Smooth muscle cell of the pulmonary artery (primary cell): ENCODE data around the gene C6orf136. TPM values are rescaled to one million over a fixed set of nuclear protein-coding genes. Genes with fewer than 3 reads are reported as not detected.

Experiments
- total RNA-seq: library from RNA; depleted of rRNA; stranded (reverse); fragments of >200 nt; gene quantifications from 2 replicates; pipeline ENCODE4 v1.2.3, GENCODE V29; 2014

C6orf136 gene, protein sequence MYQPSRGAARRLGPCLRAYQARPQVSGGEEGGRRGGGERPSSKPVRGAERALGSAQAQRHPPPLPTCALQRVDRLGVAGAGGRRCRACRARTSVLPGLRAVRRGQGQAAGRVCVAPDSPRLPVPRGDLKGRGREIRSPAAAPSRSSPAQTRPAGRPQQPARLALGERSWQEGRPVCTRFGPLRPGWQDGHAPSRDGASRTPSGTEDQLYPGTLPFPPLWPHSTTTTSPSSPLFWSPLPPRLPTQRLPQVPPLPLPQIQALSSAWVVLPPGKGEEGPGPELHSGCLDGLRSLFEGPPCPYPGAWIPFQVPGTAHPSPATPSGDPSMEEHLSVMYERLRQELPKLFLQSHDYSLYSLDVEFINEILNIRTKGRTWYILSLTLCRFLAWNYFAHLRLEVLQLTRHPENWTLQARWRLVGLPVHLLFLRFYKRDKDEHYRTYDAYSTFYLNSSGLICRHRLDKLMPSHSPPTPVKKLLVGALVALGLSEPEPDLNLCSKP
- 2.2 and 2.5 TPM in 2 replicates for total RNA-seq

DNA sequence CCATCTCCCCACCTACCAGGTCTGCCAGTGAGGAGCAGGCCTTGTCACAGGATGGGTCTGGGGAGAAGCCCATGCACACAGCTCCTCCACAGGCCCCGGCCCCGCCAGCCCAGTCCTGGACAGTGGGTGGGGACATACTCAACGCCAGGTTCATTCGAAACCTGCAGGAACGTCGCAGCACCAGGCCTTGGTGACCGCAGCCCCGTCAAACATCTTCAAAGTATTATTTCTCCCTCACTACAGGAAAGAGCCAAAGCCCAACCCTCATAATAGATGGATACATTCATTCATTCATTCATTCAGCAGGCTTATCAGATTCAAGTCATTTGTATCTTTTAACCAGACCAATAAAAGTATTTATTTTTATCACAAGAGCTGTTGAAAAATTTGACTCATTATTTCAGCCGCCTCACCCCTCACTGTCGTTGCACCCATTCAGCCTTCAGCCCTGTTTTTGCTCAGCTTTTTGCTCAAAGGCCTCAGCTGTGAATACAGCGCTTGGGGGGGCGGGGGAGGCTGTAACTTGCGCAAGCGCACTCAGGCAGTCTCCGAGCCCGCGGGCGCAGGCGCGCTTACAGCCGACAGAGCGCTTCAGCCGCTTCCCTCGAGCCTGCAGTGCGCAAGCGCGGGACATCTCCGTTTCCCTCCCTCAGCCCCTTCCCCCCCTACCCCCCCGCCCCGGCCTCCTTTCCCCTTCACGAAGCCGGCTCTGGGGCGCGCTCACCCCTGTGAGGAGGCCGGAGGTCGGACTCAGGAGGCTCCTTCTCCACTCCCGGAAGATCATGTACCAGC, at the start of gene C6orf136:
Gene C6orf136 (plus strand): TSS at position 684 of the 792 bp plus-strand sequence. CDS start 99 bp downstream, at position 783.

DNA sequence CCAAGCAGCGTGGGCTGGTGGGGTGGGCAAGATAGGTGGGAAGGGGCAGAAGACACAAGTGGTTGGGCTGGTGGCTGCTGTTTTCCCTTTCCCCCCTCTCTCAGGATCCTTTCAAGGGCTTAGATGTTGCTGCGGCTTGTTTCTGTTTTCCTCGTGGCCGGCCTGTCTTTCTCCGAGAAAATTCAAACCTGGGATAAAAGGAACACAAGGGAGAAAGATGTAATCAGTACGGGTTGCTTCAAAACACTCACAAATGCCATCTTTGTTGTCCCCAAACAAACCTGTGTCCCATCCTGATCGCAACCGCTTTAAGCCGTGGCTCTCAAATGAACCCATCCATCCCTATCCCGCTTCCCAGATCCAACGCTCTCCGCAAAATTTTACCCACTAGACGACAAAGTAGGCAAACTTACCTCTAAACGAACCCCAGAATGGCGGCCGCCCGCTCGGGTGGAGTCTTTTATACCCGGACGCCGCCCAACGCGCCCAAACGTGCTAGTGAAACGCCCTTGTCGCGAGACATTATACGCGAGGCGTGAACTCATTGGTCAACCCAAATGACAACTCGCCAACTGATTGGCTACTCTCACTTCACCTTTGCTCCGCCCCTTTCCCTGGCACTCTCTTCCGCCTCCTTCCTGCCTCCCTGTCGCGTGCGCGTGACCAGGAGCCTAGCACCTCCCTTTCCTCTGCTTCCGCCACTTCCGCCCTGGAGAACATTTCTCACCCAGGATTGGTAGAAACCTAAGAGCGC, 29.9 kb upstream of the C6orf136 start, which contains the start of gene PPP1R10:
Gene PPP1R10 (minus strand): TSS at position 433 of the 754 bp plus-strand sequence. CDS start 7,299 bp downstream, outside the sequence.

DNA sequence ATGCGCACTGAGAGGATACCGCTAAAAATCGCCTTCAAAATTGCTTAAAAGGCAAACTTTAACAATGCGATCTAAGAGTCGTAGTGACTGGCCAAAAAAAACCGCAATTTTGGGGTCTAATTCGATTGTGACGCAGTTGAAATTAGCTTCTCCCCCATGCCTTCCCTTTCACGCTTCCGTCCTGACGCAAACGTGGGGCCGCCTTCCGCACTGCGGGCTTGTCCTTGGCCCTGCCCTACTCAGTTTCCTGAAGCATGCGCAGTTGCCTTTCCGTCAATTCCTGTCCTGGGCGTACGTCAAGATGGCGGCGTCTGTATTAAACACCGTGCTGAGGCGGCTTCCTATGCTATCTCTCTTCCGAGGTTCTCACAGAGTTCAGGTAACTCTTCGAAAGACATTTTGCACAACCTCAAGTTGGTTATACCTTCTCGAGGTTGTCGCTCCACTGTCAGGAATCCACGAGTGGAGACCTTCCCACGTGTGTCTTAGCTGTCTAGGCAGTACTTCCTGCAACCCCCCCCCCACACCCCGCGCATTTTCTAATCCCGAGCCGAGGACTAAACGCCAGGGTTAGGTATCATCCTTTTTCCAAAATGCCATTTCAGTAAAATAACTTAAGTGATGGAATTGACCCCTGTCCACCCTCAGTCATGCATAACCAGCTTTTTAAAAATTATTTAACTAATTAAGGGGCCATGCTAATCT, 29.2 kb upstream of the C6orf136 start, which contains the start of gene MRPS18B:
Gene MRPS18B (plus strand): TSS at position 276 of the 705 bp plus-strand sequence. CDS start 26 bp downstream, at position 302.

DNA sequence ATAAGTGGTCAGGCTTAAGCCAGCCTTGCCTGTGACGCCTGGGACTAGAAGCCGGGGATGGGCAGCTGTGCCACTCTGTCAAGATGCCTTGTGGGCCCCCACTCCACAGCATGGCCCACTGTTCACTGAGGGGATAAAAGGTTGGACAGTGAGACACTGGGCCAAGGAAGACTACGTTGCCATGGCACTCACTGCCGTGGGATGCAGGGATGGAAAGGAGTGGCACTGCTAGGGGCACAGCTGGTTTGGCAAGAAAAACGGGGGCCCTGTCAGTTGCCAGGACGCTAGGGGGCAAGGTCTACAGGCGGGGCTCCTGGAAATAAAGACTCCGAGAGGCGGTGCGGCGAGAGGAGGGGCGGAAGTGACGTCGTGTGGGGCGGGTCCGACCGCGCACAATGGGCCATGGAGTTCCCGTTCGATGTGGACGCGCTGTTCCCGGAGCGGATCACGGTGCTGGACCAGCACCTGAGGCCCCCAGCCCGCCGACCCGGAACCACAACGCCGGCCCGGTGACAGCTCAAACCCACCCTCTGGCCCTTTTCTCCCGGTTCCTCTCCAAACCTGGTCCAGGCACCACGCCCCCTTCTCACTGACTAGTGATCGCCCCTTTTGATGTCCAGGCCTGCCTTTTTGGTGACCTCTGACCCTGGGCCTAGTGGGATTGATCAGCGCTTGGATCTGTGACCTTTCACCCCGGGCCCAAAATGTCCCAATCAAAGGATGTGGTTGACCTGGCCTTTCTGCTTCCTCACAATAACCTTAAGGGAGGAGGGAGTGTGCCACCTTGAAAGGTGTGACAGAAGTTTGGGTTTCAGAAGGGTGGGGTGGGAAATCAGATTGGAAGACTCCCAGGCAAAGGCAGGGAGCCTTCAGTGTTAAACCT, 20.2 kb upstream of the C6orf136 start, which contains the start of gene ATAT1:
Gene ATAT1 (plus strand): TSS at position 391 of the 883 bp plus-strand sequence.

DNA sequence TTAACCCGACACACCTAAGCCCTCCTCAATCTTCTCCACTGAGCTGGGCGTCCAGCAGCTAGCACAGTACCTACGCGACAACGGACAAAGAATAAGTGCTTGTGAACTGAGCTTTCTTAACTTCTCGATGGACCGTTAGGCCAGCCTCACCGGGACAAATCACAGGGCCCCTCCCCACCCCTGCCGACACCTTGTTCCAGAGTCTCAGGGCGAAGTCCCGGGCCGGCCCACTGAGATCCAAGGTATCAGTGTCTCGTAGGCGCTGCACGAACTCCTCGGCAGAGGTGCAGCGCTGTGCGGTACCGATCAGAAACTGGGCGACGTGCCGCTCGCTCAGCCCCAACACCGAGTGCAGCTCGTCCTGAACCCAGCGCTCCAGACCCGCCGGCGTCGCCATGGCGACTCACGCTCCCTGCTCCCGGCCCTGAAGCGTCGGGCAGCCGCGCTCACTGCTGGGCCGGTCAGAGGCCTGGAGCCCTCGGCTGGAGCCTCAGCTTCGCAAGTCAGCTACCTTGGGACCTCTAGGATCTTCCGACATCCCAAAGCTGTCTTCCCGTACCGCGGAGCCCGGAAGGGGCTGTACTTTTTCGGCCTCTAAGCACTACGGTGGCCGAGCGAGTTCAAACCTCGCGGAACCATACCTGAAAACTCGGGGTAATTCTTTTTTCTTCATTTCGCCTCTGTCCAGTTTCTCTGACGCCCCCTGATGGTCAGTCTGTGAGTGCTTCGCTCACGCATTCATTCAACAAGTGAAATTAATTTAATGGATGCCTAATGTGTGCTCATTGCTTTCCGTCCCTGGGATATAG, 25.7 kb downstream of the C6orf136 start, which contains the start of gene DHX16:
Gene DHX16 (minus strand): TSS at position 562 of the 809 bp plus-strand sequence. CDS start 165 bp downstream, at position 397.

DNA sequence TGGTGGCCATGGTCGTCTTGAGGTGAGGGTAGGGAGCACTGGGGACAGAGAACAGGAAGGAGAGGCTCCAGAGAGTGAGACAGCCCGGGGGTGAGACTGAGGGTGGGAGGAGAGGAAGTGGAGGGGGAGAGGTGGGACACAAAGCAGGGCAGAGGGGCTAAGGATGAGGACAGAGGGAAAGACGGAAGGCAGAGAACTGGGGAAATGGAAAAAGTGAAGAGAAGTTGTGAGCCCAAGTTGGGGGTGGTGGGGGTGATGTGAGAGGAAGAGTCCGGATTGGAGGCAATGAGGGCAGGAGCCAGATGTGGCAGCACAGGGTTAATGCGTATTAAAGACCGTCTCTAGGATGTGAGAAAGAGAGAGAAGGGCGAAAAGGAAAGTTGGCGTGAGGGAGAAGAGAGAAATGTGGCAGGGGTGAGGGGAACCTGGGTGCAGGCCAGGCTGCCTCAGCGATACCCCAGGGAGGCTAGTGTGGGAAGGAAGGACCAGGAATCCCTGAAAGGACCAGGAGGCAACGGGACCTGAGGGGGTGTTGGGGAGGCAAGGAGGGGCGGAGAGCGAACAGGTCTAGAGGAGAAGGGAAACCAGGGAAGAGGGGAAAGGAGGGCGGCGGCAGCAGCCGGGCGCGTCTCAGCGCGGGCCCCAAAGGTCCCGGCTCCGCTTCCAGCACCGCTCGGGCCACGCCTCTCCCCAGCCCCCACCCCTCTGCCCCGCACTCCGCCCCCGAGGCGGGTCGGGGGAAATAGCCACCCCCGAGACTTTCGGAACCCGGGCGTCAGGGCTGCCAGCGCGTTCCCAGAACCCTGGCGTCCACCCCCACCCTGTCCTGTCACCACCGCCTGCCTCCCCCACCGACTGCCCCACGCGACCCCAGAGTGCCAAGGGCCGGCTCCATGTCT, 39.3 kb downstream of the C6orf136 start, which contains the start of gene PPP1R18:
Gene PPP1R18 (minus strand): TSS at position 637 of the 899 bp plus-strand sequence. CDS start 627 bp downstream, at position 10.

DNA sequence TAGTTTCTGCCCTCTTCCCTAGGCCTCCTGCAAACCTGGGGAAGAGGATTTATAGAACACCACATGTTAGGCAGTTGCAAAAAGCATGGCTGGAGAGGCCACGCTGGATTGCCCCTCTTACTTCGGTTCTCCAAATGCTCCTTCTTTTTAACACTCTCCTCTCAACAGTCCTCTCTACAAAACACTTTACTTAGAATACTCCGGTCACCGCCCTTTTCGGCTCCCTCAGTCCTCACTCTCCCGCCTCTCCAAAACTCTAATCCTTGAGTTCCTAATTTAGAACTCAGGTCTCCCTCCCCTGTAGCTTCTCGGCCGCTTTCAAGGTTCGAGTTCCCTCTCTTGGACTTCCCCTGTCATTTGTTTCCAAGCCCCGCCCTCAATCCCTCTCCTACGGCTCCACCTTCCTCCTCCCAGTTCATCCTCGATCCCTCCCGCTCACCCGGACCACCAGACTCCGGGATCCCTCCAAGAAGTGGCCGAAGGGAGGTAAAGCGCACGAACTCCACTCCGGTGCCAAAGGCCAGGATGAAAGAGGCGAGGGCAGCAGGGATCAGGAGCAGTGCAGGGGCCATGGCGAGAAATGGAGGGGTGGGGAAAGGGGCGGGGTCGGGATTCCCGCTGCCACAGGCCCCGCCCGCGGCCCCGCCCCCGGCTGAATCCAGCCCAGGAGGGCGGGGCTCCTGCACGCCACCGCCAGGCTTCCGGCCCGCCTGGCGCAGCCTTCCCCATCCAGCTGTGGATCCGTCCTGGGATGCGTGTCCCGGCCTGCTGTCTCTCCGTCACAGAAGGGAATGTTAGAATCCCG, 43.7 kb downstream of the C6orf136 start, which contains the start of gene NRM:
Gene NRM (minus strand): TSS at position 582 of the 805 bp plus-strand sequence. CDS start 10 bp downstream, at position 572.

Other genes starting within 250 kb of the C6orf136 start
- gene HLA-E, start 157.6 kb upstream of the C6orf136 start, total RNA-seq = 215 and 254 TPM in 2 replicates
- 53.5 and 62.6 TPM in 2 replicates for gene GNL1, start 90.6 kb upstream of the C6orf136 start, total RNA-seq
- 4.8 and 5.7 TPM in 2 replicates for gene PRR3, start 89.8 kb upstream of the C6orf136 start, total RNA-seq
- gene ABCF1, start 75.7 kb upstream of the C6orf136 start, total RNA-seq = 43.7 and 55.0 TPM in 2 replicates
- gene PPP1R10, start 29.9 kb upstream of the C6orf136 start, total RNA-seq = 17.7 and 21.0 TPM in 2 replicates
- 34.9 and 35.4 TPM in 2 replicates for gene MRPS18B, start 29.3 kb upstream of the C6orf136 start, total RNA-seq
- gene ATAT1, start 20.3 kb upstream of the C6orf136 start, total RNA-seq = 3.3 and 5.0 TPM in 2 replicates
- 34.6 and 40.8 TPM in 2 replicates for gene DHX16, start 25.9 kb downstream of the C6orf136 start, total RNA-seq
- gene PPP1R18, start 39.5 kb downstream of the C6orf136 start, total RNA-seq = 55.1 and 74.0 TPM in 2 replicates
- 2.6 and 3.3 TPM in 2 replicates for gene NRM, start 43.9 kb downstream of the C6orf136 start, total RNA-seq
- 10.8 and 12.7 TPM in 2 replicates for gene MDC1, start 70.1 kb downstream of the C6orf136 start, total RNA-seq
- gene TUBB, start 73.2 kb downstream of the C6orf136 start, total RNA-seq = 611 and 617 TPM in 2 replicates
- 102 and 110 TPM in 2 replicates for gene FLOT1, start 95.6 kb downstream of the C6orf136 start, total RNA-seq
- gene IER3, start 97.4 kb downstream of the C6orf136 start, total RNA-seq = 49.8 and 105 TPM in 2 replicates
- 48.4 and 81.1 TPM in 2 replicates for gene DDR1, start 237.4 kb downstream of the C6orf136 start, total RNA-seq